NB4 (cell line): ENCODE results near the gene NCAM1.
A peak's percentile ranks its signal among the peaks of the same experiment; 100 is the strongest.
"Not testable (repeated sequence)": the region's sequence is repeated elsewhere in the genome, so short reads cannot be mapped to it uniquely, and the experiment has no call there.

ENCODE experiments used
- DNase-seq: peaks from one replicate; pipeline ENCODE4 v3.0.0; 2010; ENCODE audit warnings: low read depth
- H3K4me3 ChIP-seq: one replicate; pipeline ENCODE4 v1.5.1; 2011; ENCODE audit warnings: mild to moderate bottlenecking, low read depth, low read length, moderate library complexity
- CTCF ChIP-seq: IDR thresholded peaks from one replicate; pipeline ENCODE4 v1.5.1; 2012; ENCODE audit warnings: low read depth, low read length
- MAX ChIP-seq: IDR thresholded peaks from 2 replicates; pipeline ENCODE4 v1.6.1; 2011; ENCODE audit warnings: low read depth, low read length
- MYC ChIP-seq: IDR thresholded peaks from 2 replicates; pipeline ENCODE4 v1.6.1; 2011; ENCODE audit warnings: low read depth, low read length
- POLR2A ChIP-seq: IDR thresholded peaks from 2 replicates; pipeline ENCODE4 v1.6.1; 2011; ENCODE audit warnings: mild to moderate bottlenecking; ENCODE audit not compliant: insufficient read length; ENCODE audit errors: extremely low read depth

Gene NCAM1

DNA sequence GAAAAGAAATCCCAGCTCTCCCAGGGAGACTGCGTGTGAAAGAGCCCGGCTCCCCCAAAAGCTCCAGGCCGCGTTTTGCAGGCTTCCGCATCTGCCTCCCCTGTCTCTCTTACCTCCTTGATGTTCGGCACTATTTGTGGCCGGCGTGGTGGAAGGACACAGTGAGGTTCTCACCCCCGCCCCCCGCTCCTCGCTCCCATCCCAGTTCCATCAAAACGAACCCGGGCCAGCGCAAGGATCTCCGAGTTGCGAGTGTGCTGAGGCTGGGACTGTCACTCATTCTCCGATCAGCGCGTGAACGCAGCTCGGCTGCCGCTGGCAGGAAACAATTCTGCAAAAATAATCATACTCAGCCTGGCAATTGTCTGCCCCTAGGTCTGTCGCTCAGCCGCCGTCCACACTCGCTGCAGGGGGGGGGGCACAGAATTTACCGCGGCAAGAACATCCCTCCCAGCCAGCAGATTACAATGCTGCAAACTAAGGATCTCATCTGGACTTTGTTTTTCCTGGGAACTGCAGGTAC is at the start of gene NCAM1:
NCAM1 (plus strand) TSS at position 275 of the 523 bp plus-strand sequence.
- TF ChIP-seq MYC (peak; percentile 33; the same call in 1 of the 2 replicates), MAX (peak; percentile 30; the same call in 1 of the 2 replicates), POLR2A (no peak), CTCF (no peak)
- DNase-seq: peak; percentile 95
- peak within 1 kb of the TSS; percentile 75 for H3K4me3 ChIP-seq

- H3K4me3 ChIP-seq: no peak overlapping the region
- DNase-seq: no peak
- TF ChIP-seq POLR2A (no peak), CTCF (no peak), MAX (no peak), MYC (no peak)
These were observed 38.6 kb upstream of the NCAM1 start for GRCh38 chr11:112922606-112923005.

DNA sequence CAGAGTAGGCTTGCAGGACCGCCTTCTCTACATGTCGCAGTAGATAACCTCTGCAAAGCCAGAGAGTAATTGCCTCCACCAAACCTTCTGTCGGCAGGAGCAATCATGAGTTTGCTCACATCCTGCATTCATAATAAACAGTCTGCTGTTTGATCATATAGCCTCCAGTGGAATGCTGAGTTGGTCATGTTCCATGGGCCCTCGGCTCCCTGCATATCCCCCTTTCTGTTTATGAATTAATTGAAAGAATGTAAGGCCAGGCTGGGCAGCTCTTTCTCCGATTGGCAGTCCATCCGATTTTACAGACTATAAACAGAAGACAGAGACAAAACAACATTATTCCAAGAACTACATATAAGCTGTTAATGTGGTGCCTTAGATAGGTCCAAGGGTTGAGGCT is 36.4 kb upstream of the NCAM1 start:
- not testable (repeated sequence) for DNase-seq, H3K4me3 ChIP-seq

DNA sequence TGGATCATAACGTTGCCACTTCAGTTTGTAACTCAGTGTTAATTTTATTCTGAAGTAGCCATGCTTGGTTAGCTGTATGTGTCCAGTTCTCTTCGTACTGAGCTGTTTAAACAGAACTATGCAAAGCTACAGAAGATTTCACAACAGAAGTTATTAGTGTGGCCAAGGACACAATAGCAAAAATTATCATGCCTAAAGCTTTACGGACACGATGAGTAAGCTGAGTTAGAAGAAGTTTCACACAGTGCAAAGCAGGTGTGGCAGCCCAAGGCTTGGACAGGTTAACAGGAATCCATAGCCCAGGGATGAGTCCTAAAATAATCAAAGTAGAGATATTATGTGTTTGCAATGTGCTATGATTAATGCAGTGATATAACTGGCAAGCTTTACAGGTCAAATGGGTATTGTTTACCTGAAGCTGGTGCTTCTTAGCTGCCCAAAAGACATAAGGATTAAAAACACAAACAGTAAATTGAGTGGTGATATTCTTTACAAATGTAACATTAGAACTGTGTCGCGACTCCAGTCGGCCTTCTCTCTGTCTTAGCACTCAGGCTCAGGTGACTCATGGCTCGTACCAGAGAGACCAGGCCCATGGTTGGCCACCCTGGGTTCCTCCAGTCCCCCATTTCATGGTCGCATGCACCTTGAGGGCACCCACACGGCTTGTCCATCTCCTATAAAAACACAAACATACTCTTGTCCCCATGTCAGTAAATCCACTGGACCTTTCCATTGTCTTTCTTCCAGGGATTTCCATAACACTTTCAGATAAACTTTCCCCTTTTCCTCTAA is 35.5 kb upstream of the NCAM1 start:
- no peak for DNase-seq
- TF ChIP-seq MAX (no peak), MYC (no peak), POLR2A (no peak), CTCF (no peak)
- H3K4me3 ChIP-seq: no peak overlapping the region

- no peak overlapping the region for H3K4me3 ChIP-seq
- no peak for DNase-seq
- TF ChIP-seq MAX (no peak), MYC (no peak), POLR2A (no peak), CTCF (no peak)
These were observed 33.1 kb upstream of the NCAM1 start for GRCh38 chr11:112928136-112928535.

DNA sequence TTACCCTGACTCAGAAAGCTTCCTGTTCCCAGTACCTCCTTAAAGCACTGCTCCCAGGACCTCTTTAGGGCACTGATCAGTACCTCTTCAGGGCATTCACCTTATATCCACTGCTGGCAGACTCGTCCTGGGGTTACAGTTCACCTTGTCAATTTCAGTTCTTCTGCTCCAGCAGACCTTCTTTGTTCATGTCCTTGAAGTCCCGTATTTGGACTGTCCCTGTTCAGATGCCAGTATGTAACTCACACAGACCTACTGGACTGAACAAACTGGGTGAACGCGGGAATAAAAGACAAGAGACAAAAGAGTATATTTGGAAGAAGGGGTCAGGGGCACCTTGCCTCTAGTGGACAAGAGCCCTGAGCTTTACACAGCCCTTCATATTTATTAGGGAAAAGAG is 31.8 kb upstream of the NCAM1 start:
- no peak overlapping the region for H3K4me3 ChIP-seq
- TF ChIP-seq CTCF (no peak), MAX (no peak), POLR2A (no peak), MYC (no peak)
- no peak for DNase-seq
